Vagina (tissue), 2 donors: ENCODE results near the gene CYP4A11.
"Not testable (repeated sequence)": the region's sequence is repeated elsewhere in the genome, so short reads cannot be mapped to it uniquely, and the experiment has no call there.

Source experiments
- CTCF ChIP-seq, 3 experiments: fragments of 450-650 bp in 2 of 3; fragments of 200-600 bp in 1 of 3; sonication (generic) in 1 of 3; IDR thresholded peaks; one replicate each; pipeline ENCODE4 v1.5.1; 2017 to 2019; ENCODE audit warnings: antibody characterized with exemption in 3 of 3, mild to moderate bottlenecking in 2 of 3, moderate library complexity in 2 of 3
- POLR2A ChIP-seq, 2 donors: fragments of 450-650 bp; IDR thresholded peaks; one replicate each; pipeline ENCODE4 v1.6.1; 2017; ENCODE audit warnings: antibody characterized with exemption in 2 of 2, mild to moderate bottlenecking in 2 of 2, moderate library complexity in 2 of 2
- POLR2AphosphoS5 ChIP-seq, 2 donors: sonication (generic); formaldehyde crosslinking; IDR thresholded peaks; one replicate each; pipeline ENCODE4 v1.9.0; 2017; ENCODE audit warnings: antibody characterized with exemption in 2 of 2, mild to moderate bottlenecking in 2 of 2, low read depth in 1 of 2; ENCODE audit not compliant: insufficient read depth in 1 of 2

- not testable (repeated sequence) for TF ChIP-seq CTCF (IDR thresholded peaks at IDR 0.05); POLR2AphosphoS5 (IDR thresholded peaks at IDR 0.05; ENCODE audit: insufficient read depth in 1 of 2, low read depth in 1 of 2); POLR2A (IDR thresholded peaks at IDR 0.05)
These were observed 6.4 kb downstream of the CYP4A11 start for GRCh38 chr1:46934852-46935251.
